HEK293 (cell line): ENCODE measurements around the gene LRP3.
A peak's percentile ranks its signal among the peaks of the same experiment; 100 is the strongest.

Experiments used
- GLI2 ChIP-seq: fragments of 450-650 bp; formaldehyde crosslinking; IDR thresholded peaks from 2 replicates; pipeline ENCODE4; 2017; ENCODE audit warnings: missing biosample characterization, missing genetic modification characterization, low read depth, borderline replicate concordance
- GLIS1 ChIP-seq: fragments of 450-650 bp; formaldehyde crosslinking; IDR thresholded peaks from 2 replicates; pipeline ENCODE4 v1.5.1; 2016; ENCODE audit warnings: missing biosample characterization, missing genetic modification characterization
- KLF8 ChIP-seq: fragments of 450-650 bp; formaldehyde crosslinking; IDR thresholded peaks from 2 replicates; pipeline ENCODE4 v1.5.1; 2016; ENCODE audit warnings: missing biosample characterization, missing genetic modification characterization
- MYNN ChIP-seq: fragments of 450-650 bp; formaldehyde crosslinking; IDR thresholded peaks from 2 replicates; pipeline ENCODE4 v1.5.1; 2016; ENCODE audit warnings: missing biosample characterization, missing genetic modification characterization, borderline replicate concordance
- PATZ1 ChIP-seq: fragments of 450-650 bp; formaldehyde crosslinking; IDR thresholded peaks from 2 replicates; pipeline ENCODE4 v1.5.1; 2016; ENCODE audit warnings: missing biosample characterization, missing genetic modification characterization
- PBX3 ChIP-seq: sonication (generic); formaldehyde crosslinking; IDR thresholded peaks from 2 replicates; pipeline ENCODE4 v1.8.1; 2022; ENCODE audit warnings: mild to moderate bottlenecking, moderate library complexity, missing genetic modification reagents
- PRDM1 ChIP-seq: fragments of 450-650 bp; formaldehyde crosslinking; IDR thresholded peaks from 2 replicates; pipeline ENCODE4; 2016; ENCODE audit warnings: missing biosample characterization, missing genetic modification characterization
- PRDM10 ChIP-seq: fragments of 450-650 bp; formaldehyde crosslinking; IDR thresholded peaks from 2 replicates; pipeline ENCODE4 v1.5.1; 2016; ENCODE audit warnings: missing biosample characterization, missing genetic modification characterization
- PRDM4 ChIP-seq: fragments of 450-650 bp; formaldehyde crosslinking; IDR thresholded peaks from 2 replicates; pipeline ENCODE4 v1.5.1; 2017; ENCODE audit warnings: missing biosample characterization, missing genetic modification characterization
- SALL2 ChIP-seq: fragments of 450-650 bp; formaldehyde crosslinking; IDR thresholded peaks from 2 replicates; pipeline ENCODE4 v1.5.0; 2017; ENCODE audit warnings: missing biosample characterization, mild to moderate bottlenecking, missing genetic modification characterization, borderline replicate concordance
- SCRT2 ChIP-seq: fragments of 450-650 bp; formaldehyde crosslinking; IDR thresholded peaks from 2 replicates; pipeline ENCODE4 v1.5.1; 2016; ENCODE audit warnings: missing biosample characterization, missing genetic modification characterization
- ZBTB17 ChIP-seq: fragments of 450-650 bp; formaldehyde crosslinking; IDR thresholded peaks from 2 replicates; pipeline ENCODE4 v1.5.1; 2016; ENCODE audit warnings: missing biosample characterization, missing genetic modification characterization
- ZBTB44 ChIP-seq: fragments of 450-650 bp; IDR thresholded peaks from 2 replicates; pipeline ENCODE4 v1.5.1; 2018; ENCODE audit warnings: missing biosample characterization, mild to moderate bottlenecking, missing genetic modification characterization
- ZFP37 ChIP-seq: fragments of 450-650 bp; formaldehyde crosslinking; IDR thresholded peaks from 2 replicates; pipeline ENCODE4 v1.5.1; 2016; ENCODE audit warnings: missing biosample characterization, missing genetic modification characterization
- ZNF121 ChIP-seq: fragments of 450-650 bp; formaldehyde crosslinking; IDR thresholded peaks from 2 replicates; pipeline ENCODE4 v1.5.1; 2016; ENCODE audit warnings: missing biosample characterization, missing genetic modification characterization
- ZNF16 ChIP-seq: fragments of 450-650 bp; formaldehyde crosslinking; IDR thresholded peaks from 2 replicates; pipeline ENCODE4 v1.5.1; 2016; ENCODE audit warnings: low read depth, missing biosample characterization, missing genetic modification characterization
- ZNF184 ChIP-seq: fragments of 450-650 bp; IDR thresholded peaks from 2 replicates; pipeline ENCODE4 v1.5.1; 2018; ENCODE audit warnings: missing biosample characterization, mild to moderate bottlenecking, missing genetic modification characterization
- ZNF501 ChIP-seq: fragments of 450-650 bp; formaldehyde crosslinking; IDR thresholded peaks from 2 replicates; pipeline ENCODE4 v1.5.1; 2016; ENCODE audit warnings: missing biosample characterization, missing genetic modification characterization
- ZNF513 ChIP-seq: fragments of 450-650 bp; IDR thresholded peaks from 2 replicates; pipeline ENCODE4 v1.5.1; 2018; ENCODE audit warnings: missing biosample characterization, missing genetic modification characterization
- ZNF549 ChIP-seq: fragments of 450-650 bp; IDR thresholded peaks from 2 replicates; pipeline ENCODE4 v1.5.1; 2018; ENCODE audit warnings: missing biosample characterization, missing genetic modification characterization, mild to moderate bottlenecking, inconsistent platforms, moderate library complexity
- ZNF560 ChIP-seq: fragments of 450-650 bp; formaldehyde crosslinking; IDR thresholded peaks from 2 replicates; pipeline ENCODE4 v1.5.1; 2017; ENCODE audit warnings: missing biosample characterization, missing genetic modification characterization, borderline replicate concordance
- ZNF580 ChIP-seq: fragments of 450-650 bp; formaldehyde crosslinking; IDR thresholded peaks from 2 replicates; pipeline ENCODE4 v1.5.1; 2016; ENCODE audit warnings: missing biosample characterization, missing genetic modification characterization
- ZNF585B ChIP-seq: fragments of 450-650 bp; formaldehyde crosslinking; IDR thresholded peaks from 2 replicates; pipeline ENCODE4 v1.5.1; 2016; ENCODE audit warnings: missing biosample characterization, missing genetic modification characterization
- ZNF621 ChIP-seq: fragments of 450-650 bp; formaldehyde crosslinking; IDR thresholded peaks from 2 replicates; pipeline ENCODE4 v1.5.1; 2017; ENCODE audit warnings: missing biosample characterization, missing genetic modification characterization
- ZNF624 ChIP-seq: fragments of 450-650 bp; formaldehyde crosslinking; IDR thresholded peaks from 2 replicates; pipeline ENCODE4 v1.5.1; 2017; ENCODE audit warnings: missing biosample characterization, missing genetic modification characterization
- ZNF626 ChIP-seq: fragments of 450-650 bp; sonication (Bioruptor Pico); formaldehyde crosslinking; IDR thresholded peaks from 2 replicates; pipeline ENCODE4 v1.5.1; 2018; ENCODE audit warnings: missing biosample characterization, missing genetic modification characterization, inconsistent platforms
- ZNF747 ChIP-seq: fragments of 450-650 bp; formaldehyde crosslinking; IDR thresholded peaks from 2 replicates; pipeline ENCODE4 v1.5.1; 2016; ENCODE audit warnings: missing biosample characterization, missing genetic modification characterization
- ZSCAN30 ChIP-seq: fragments of 450-650 bp; IDR thresholded peaks from 2 replicates; pipeline ENCODE4 v1.5.1; 2018; ENCODE audit warnings: missing biosample characterization, mild to moderate bottlenecking, missing genetic modification characterization, moderate library complexity

The LRP3 gene

GRCh38 chr19:33177417-33177979, 16.6 kb upstream of the LRP3 start (continued):
- TF ChIP-seq ZNF585B (no peak), ZSCAN30 (tag by site-specific recombination) (peak; percentile 24), PATZ1 (tag by site-specific recombination) (peak; percentile 36; the same call in 1 of the 2 replicates), ZNF16 (tag by site-specific recombination) (no peak; the same call in none of the 2 replicates), SALL2 (tag by site-specific recombination) (no peak), SCRT2 (tag by site-specific recombination) (no peak), GLIS1 (tag by site-specific recombination) (peak; percentile 65; the same call in 1 of the 2 replicates), ZNF501 (tag by site-specific recombination) (peak; percentile 88), ZNF621 (no peak), ZNF624 (tag by site-specific recombination) (no peak), ZNF549 (no peak), ZBTB44 (tag by site-specific recombination) (peak; percentile 57; the same call in 1 of the 2 replicates), ZNF626 (tag by site-specific recombination) (no peak), ZNF747 (tag by site-specific recombination) (no peak), KLF8 (tag by site-specific recombination) (no peak), ZNF580 (tag by site-specific recombination) (peak; percentile 55), PRDM4 (tag by site-specific recombination) (no peak), PRDM1 (tag by site-specific recombination) (no peak), GLI2 (tag by site-specific recombination) (no peak), PRDM10 (tag by site-specific recombination) (peak; percentile 76), PBX3 (CRISPR knock-in tag) (peak; percentile 39; the same call in 1 of the 2 replicates), ZFP37 (tag by site-specific recombination) (peak; percentile 95), ZNF121 (tag by site-specific recombination) (peak; percentile 80), ZNF513 (no peak), ZNF560 (tag by site-specific recombination) (no peak), ZNF184 (tag by site-specific recombination) (no peak), MYNN (tag by site-specific recombination) (0 out of 2 replicates have a peak, but pooled peaks have one; percentile 75), ZBTB17 (tag by site-specific recombination) (peak; percentile 91)
